ENCODE results near the gene UBE2D4. TPM values are rescaled to one million over a fixed set of nuclear protein-coding genes. Genes with fewer than 3 reads are reported as not detected.

Gene UBE2D4
- total and polyA plus RNA-seq, 2 donors (not counting 1 experiment from before 2014, with no cell fraction given): 10.2 to 21.3 TPM

DNA sequence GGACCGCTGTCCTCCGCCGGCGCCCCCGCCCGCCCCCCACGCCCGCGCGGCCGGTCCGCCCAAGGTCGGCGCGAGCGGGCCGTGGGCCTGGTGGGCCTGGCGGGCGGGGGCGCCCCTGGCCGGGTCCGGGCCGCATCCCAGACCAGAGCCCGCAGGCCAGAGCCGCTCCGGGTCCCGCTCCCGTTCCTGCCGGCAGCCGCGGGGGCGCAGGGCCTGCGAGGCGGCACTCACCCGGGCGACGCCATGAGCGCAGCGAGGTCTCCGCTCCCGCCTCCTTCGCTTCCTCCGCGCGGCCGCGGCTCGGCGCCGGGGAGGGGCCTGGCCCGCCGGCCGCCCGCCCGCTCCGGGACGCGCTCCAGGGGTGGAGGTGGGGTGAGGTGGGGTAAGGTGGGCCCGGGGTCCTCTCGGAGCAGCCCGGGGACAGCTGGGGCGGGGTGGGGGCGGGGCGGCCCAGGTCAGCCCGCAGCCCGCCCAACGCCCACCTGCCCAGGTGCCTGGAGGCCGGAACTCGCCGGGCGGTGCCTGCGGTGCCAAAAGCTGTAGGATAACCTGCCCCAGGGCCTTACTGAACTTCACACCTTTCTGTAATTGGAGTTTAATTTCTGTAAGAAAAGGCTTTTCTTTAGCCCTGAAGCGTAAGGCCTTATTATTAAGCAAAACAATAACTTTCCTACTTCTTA lies 19.8 kb upstream of the UBE2D4 start, which contains the start of gene URGCP:
URGCP (minus strand) TSS at position 266 of the 680 bp plus-strand sequence; CDS start at position 245, 21 bp downstream.
- no peaks in the 10 kb centered on the region for H3K36me3 ChIP-seq (ENCODE audit: control insufficient read depth, insufficient read depth, low read length)
- peaks cover 43% of the 10 kb centered on the region for H3K79me2 ChIP-seq (ENCODE audit: control insufficient read depth, insufficient read depth, low read length)
- no peaks in the 10 kb centered on the region for H3K27me3 ChIP-seq (ENCODE audit: control insufficient read depth, insufficient read depth, low read length)
- peak within 1 kb of the TSS; percentile 64 to 86 (median 80) for H3K4me3 ChIP-seq (replicated peaks in 1 of 4; ENCODE audit: control extremely low read depth in 1 of 4, insufficient read depth in 1 of 4, low read depth in 3 of 4, low read length in 4 of 4)
- H3K27ac ChIP-seq (ENCODE audit: insufficient read depth, low read length): peak within 1 kb of the TSS; percentile 77
- peak within 1 kb of the TSS; percentile 84 for H2AFZ ChIP-seq (ENCODE audit: low read length)
- TF ChIP-seq, protein P1, sequence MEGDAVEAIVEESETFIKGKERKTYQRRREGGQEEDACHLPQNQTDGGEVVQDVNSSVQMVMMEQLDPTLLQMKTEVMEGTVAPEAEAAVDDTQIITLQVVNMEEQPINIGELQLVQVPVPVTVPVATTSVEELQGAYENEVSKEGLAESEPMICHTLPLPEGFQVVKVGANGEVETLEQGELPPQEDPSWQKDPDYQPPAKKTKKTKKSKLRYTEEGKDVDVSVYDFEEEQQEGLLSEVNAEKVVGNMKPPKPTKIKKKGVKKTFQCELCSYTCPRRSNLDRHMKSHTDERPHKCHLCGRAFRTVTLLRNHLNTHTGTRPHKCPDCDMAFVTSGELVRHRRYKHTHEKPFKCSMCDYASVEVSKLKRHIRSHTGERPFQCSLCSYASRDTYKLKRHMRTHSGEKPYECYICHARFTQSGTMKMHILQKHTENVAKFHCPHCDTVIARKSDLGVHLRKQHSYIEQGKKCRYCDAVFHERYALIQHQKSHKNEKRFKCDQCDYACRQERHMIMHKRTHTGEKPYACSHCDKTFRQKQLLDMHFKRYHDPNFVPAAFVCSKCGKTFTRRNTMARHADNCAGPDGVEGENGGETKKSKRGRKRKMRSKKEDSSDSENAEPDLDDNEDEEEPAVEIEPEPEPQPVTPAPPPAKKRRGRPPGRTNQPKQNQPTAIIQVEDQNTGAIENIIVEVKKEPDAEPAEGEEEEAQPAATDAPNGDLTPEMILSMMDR (conservative IDR thresholded peaks at IDR 0.05 in 1 of 2, IDR thresholded peaks at IDR 0.05 in 1 of 2; ENCODE audit: low read depth in 1 of 2, low read length in 2 of 2): no peak
- no peak for TF ChIP-seq EZH2 (IDR thresholded peaks at IDR 0.05; ENCODE audit: low read length, missing control alignments)
- DNase-seq (ENCODE audit: low read depth in 2 of 2): peak; percentile 25 to 45
- peaks cover 7% of the 10 kb centered on the region for H3K4me1 ChIP-seq (ENCODE audit: control insufficient read depth, extremely low read depth, insufficient read depth, low read length)
- H3K4me2 ChIP-seq (ENCODE audit: extremely low read depth, insufficient read depth, low read length): peak within 1 kb of the TSS; percentile 67
- no peaks in the 10 kb centered on the region for H3K9me3 ChIP-seq (ENCODE audit: control insufficient read depth, insufficient read depth, low read depth, low read length)
- H3K9ac ChIP-seq (ENCODE audit: insufficient read depth, low read length): peak within 1 kb of the TSS; percentile 79
- no peaks in the 10 kb centered on the region for H4K20me1 ChIP-seq (ENCODE audit: control insufficient read depth, extremely low read depth, insufficient read depth, low read length)

DNA sequence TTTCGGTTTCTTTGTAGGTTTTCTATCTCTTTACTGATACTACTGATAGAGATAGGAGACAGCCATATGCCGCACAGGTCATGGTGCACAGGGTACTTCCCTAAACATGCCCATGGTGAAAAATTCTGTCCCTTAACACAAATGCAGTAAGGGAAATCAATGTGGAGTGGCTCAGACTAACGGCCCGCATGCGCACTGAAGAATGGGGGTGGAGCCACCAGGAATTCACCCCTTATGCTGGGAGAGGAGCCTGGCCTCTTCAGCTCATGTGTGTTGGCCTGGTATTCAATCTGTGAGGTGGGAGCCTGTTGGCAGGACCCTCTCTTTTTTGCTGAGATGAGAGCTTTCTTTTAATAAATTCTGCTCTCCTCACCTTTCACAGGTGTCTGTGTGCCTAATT lies 11.4 kb upstream of the UBE2D4 start:
- no peaks in the 10 kb centered on the region for H3K79me2 ChIP-seq (ENCODE audit: control insufficient read depth, insufficient read depth, low read length)
- no peaks in the 10 kb centered on the region for H3K9me3 ChIP-seq (ENCODE audit: control insufficient read depth, insufficient read depth, low read depth, low read length)
- no peaks in the 10 kb centered on the region for H4K20me1 ChIP-seq (ENCODE audit: control insufficient read depth, extremely low read depth, insufficient read depth, low read length)
- no peak overlapping the region for H3K4me2 ChIP-seq (ENCODE audit: extremely low read depth, insufficient read depth, low read length)
- no peak overlapping the region for H2AFZ ChIP-seq (ENCODE audit: low read length)
- TF ChIP-seq, protein P1 (conservative IDR thresholded peaks at IDR 0.05 in 1 of 2, IDR thresholded peaks at IDR 0.05 in 1 of 2; ENCODE audit: low read depth in 1 of 2, low read length in 2 of 2): no peak
- TF ChIP-seq EZH2 (IDR thresholded peaks at IDR 0.05; ENCODE audit: low read length, missing control alignments): no peak
- H3K4me1 ChIP-seq (ENCODE audit: control insufficient read depth, extremely low read depth, insufficient read depth, low read length): no peaks in the 10 kb centered on the region
- H3K4me3 ChIP-seq (replicated peaks in 1 of 4; ENCODE audit: control extremely low read depth in 1 of 4, insufficient read depth in 1 of 4, low read depth in 3 of 4, low read length in 4 of 4): no peak overlapping the region
- no peak overlapping the region for H3K9ac ChIP-seq (ENCODE audit: insufficient read depth, low read length)
- H3K27me3 ChIP-seq (ENCODE audit: control insufficient read depth, insufficient read depth, low read length): no peaks in the 10 kb centered on the region
- H3K27ac ChIP-seq (ENCODE audit: insufficient read depth, low read length): no peak overlapping the region
- no peaks in the 10 kb centered on the region for H3K36me3 ChIP-seq (ENCODE audit: control insufficient read depth, insufficient read depth, low read length)
- no peak for DNase-seq (ENCODE audit: low read depth in 2 of 2)

DNA sequence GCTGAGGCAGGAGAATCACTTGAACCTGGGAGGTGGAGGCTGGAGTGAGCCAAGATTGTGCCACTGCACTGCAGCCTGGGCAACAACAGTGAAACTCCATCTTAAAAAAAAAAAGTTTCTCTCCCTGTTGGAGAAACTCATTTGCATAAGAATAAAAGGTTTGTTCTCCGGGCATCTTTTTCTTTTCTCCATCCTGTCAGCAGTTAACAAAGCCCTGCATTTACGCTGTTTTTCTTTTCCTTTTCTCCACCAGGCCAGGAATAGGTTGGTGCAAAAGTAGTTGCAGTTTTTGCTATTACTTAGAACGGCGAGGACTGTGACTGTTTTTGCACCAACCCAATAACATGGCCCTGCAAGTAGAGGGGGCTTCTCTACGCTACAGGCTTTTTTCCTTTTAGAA lies 10.3 kb upstream of the UBE2D4 start:
- H3K27ac ChIP-seq (ENCODE audit: insufficient read depth, low read length): no peak overlapping the region
- no peak overlapping the region for H3K4me2 ChIP-seq (ENCODE audit: extremely low read depth, insufficient read depth, low read length)
- no peak overlapping the region for H2AFZ ChIP-seq (ENCODE audit: low read length)
- no peak overlapping the region for H3K9ac ChIP-seq (ENCODE audit: insufficient read depth, low read length)
- no peaks in the 10 kb centered on the region for H4K20me1 ChIP-seq (ENCODE audit: control insufficient read depth, extremely low read depth, insufficient read depth, low read length)
- H3K4me3 ChIP-seq (replicated peaks in 1 of 4; ENCODE audit: control extremely low read depth in 1 of 4, insufficient read depth in 1 of 4, low read depth in 3 of 4, low read length in 4 of 4): no peak overlapping the region
- TF ChIP-seq EZH2 (IDR thresholded peaks at IDR 0.05; ENCODE audit: low read length, missing control alignments): no peak
- TF ChIP-seq, protein P1 (conservative IDR thresholded peaks at IDR 0.05 in 1 of 2, IDR thresholded peaks at IDR 0.05 in 1 of 2; ENCODE audit: low read depth in 1 of 2, low read length in 2 of 2): no peak
- H3K36me3 ChIP-seq (ENCODE audit: control insufficient read depth, insufficient read depth, low read length): no peaks in the 10 kb centered on the region
- H3K4me1 ChIP-seq (ENCODE audit: control insufficient read depth, extremely low read depth, insufficient read depth, low read length): no peaks in the 10 kb centered on the region
- H3K27me3 ChIP-seq (ENCODE audit: control insufficient read depth, insufficient read depth, low read length): no peaks in the 10 kb centered on the region
- no peak for DNase-seq (ENCODE audit: low read depth in 2 of 2)
- H3K9me3 ChIP-seq (ENCODE audit: control insufficient read depth, insufficient read depth, low read depth, low read length): no peaks in the 10 kb centered on the region
- no peaks in the 10 kb centered on the region for H3K79me2 ChIP-seq (ENCODE audit: control insufficient read depth, insufficient read depth, low read length)
